Gastrocnemius medialis (tissue), 4 donors: Measurements from ENCODE around the gene SHISA3.

Source experiments
- CTCF ChIP-seq, 5 experiments: fragments of 450-650 bp in 3 of 5; fragments of 200-600 bp in 2 of 5; sonication (generic) in 2 of 5; IDR thresholded peaks in 4 of 5; conservative IDR thresholded peaks in 1 of 5; 1 replicate in 4 of 5; 2 replicates in 1 of 5; pipeline ENCODE4 v1.5.1; 2016 to 2019; ENCODE audit warnings: antibody characterized with exemption in 5 of 5, mild to moderate bottlenecking in 3 of 5, moderate library complexity in 3 of 5
- POLR2A ChIP-seq, 2 donors: fragments of 450-650 bp; IDR thresholded peaks; one replicate each; pipeline ENCODE4 v1.6.1; 2017; ENCODE audit warnings: antibody characterized with exemption in 2 of 2, mild to moderate bottlenecking in 2 of 2, moderate library complexity in 2 of 2

- no peak for TF ChIP-seq CTCF (IDR thresholded peaks at IDR 0.05 in 4 of 5, conservative IDR thresholded peaks at IDR 0.05 in 1 of 5)
- TF ChIP-seq POLR2A (IDR thresholded peaks at IDR 0.05), result no peak
Observed at GRCh38 chr4:42369489-42369888, 27.8 kb upstream of the SHISA3 start.
